Coronary artery (tissue), 2 donors: ENCODE results near the gene COPS2.

ENCODE experiments used
- DNase-seq: peaks from one replicate; pipeline ENCODE4 v3.0.0-alpha.2; 2017; ENCODE audit warnings: low spot score
- H3K27ac ChIP-seq, 2 donors: fragments of 200-600 bp; sonication (generic); one replicate each; pipeline ENCODE4 v1.5.1; 2016 to 2019
- H3K4me3 ChIP-seq: fragments of 200-600 bp; sonication (generic); 2 replicates; pipeline ENCODE4 v1.5.1; 2016; ENCODE audit warnings: mild to moderate bottlenecking, moderate library complexity
- TF ChIP-seq, protein P1 (sequence below): fragments of 200-600 bp; sonication (generic); IDR thresholded peaks from one replicate; pipeline ENCODE4 v1.5.1; 2019; ENCODE audit warnings: antibody characterized with exemption

Gene COPS2

GRCh38 chr15:49154799-49155109 lies 645 bp downstream of the COPS2 start:
- Histone ChIP-seq H3K4me3 (peak overlapping the region; percentile 91), H3K27ac (peak overlapping the region; percentile 88 to 99)
- TF ChIP-seq, protein P1, sequence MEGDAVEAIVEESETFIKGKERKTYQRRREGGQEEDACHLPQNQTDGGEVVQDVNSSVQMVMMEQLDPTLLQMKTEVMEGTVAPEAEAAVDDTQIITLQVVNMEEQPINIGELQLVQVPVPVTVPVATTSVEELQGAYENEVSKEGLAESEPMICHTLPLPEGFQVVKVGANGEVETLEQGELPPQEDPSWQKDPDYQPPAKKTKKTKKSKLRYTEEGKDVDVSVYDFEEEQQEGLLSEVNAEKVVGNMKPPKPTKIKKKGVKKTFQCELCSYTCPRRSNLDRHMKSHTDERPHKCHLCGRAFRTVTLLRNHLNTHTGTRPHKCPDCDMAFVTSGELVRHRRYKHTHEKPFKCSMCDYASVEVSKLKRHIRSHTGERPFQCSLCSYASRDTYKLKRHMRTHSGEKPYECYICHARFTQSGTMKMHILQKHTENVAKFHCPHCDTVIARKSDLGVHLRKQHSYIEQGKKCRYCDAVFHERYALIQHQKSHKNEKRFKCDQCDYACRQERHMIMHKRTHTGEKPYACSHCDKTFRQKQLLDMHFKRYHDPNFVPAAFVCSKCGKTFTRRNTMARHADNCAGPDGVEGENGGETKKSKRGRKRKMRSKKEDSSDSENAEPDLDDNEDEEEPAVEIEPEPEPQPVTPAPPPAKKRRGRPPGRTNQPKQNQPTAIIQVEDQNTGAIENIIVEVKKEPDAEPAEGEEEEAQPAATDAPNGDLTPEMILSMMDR: no peak
- DNase-seq: no peak

GRCh38 chr15:49154359-49154758 lies 1.0 kb downstream of the COPS2 start:
- TF ChIP-seq, protein P1: no peak
- no peak for DNase-seq
- H3K4me3 ChIP-seq: peak overlapping the region; percentile 91
- peak overlapping the region in 1 of 2 donors; percentile 99 for H3K27ac ChIP-seq

DNA sequence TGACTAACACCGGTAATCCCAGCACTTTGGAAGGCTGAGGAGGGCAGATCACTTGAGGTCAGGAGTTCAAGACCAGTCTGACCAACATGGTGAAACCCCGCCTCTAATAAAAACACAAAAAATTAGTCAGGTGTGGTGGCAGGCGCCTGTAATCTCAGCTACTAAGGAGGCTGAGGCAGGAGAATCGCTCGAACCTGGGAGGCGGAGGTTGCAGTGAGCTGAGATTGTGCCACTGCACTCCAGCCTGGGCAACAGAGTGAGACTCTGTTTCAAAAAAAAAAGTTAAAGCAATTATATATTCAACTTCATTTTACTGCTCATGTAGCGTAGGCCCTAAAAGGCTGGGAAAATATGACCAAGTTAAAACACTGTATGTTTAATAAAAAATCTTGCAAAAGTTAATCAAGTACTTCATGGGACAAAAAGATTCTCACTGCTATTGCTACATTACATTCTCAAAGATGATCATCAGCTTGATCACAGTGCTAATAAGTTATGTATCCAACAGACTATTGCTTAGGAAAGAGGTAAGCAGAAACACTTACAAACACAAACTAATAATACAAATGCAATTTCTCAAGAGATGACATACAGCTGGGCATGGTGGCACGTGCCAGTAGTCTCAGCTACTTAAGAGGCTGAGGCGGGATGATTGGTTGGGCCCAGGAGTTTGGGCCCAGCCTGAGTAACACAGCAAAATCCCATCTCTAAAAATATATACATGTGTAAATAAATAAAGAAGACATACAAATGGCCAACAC lies 2.7 kb downstream of the COPS2 start:
- H3K27ac ChIP-seq: no peak overlapping the region
- DNase-seq: no peak
- TF ChIP-seq, protein P1: no peak
- H3K4me3 ChIP-seq: no peak overlapping the region

- TF ChIP-seq, protein P1: no peak
- Histone ChIP-seq H3K27ac (no peak overlapping the region), H3K4me3 (no peak overlapping the region)
- no peak for DNase-seq
Observed at GRCh38 chr15:49151831-49152230, 3.6 kb downstream of the COPS2 start.

DNA sequence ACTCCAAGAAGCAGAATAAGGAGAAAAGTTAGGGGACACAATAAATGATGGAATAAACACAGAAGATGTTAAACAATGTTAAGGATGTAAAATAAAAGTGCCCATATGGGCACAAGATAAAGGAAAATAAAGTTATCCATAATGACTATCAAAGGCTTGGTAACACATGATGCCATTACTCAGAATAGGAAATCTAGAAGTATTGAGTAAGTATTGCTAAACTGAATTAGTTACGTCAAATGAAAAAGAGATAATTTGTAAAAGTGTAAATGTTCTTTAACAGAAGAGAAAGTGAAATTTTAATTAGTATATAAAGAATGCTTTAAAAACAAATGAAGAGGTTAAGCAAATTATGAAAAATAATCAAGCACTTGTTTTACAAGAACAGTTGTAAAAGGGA lies 6.7 kb downstream of the COPS2 start:
- TF ChIP-seq, protein P1: no peak
- Histone ChIP-seq H3K4me3 (no peak overlapping the region), H3K27ac (no peak overlapping the region)
- DNase-seq: no peak

DNA sequence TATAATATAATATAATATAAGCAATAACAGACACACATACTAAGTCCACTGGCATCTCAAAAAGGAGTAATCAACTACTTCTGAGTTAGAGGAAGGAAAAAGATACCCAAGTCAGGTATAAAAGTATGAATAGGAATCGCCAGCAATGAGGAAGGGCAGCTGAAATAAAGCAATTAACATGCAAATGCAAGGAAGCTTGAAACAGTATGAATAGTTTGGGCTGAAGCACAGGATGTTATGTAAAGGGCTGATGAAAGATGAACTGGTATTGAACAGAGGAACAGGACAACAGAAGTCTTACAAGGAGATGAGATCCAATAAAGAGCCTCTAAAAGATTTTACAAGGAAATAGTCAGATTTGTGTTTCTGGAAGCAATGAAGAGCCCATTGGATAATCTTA lies 7.1 kb downstream of the COPS2 start:
- TF ChIP-seq, protein P1: no peak
- no peak for DNase-seq
- Histone ChIP-seq H3K4me3 (no peak overlapping the region), H3K27ac (no peak overlapping the region)
